Measurements from ENCODE around the gene CXCL12.

DNA sequence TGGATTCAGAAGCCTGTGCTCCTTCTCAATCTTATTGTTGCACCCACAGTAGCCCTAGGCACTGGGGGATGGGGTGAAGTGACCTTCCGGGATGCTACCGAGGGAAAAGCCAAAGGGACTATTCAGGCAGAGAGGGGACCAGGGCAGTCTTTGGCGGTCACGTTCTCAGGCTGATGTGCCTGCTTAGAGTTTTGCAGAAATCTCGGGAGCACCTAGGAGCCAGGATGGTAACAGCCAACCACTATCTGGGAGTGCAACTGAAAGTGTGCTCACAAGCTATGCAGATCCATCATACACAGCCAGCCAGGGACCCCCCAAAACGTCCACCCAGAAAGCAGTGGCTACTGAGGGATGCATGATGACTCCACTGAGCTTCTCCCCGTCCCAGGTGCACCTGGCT lies 52.4 kb downstream of the CXCL12 start:
- TF ChIP-seq, protein P1, sequence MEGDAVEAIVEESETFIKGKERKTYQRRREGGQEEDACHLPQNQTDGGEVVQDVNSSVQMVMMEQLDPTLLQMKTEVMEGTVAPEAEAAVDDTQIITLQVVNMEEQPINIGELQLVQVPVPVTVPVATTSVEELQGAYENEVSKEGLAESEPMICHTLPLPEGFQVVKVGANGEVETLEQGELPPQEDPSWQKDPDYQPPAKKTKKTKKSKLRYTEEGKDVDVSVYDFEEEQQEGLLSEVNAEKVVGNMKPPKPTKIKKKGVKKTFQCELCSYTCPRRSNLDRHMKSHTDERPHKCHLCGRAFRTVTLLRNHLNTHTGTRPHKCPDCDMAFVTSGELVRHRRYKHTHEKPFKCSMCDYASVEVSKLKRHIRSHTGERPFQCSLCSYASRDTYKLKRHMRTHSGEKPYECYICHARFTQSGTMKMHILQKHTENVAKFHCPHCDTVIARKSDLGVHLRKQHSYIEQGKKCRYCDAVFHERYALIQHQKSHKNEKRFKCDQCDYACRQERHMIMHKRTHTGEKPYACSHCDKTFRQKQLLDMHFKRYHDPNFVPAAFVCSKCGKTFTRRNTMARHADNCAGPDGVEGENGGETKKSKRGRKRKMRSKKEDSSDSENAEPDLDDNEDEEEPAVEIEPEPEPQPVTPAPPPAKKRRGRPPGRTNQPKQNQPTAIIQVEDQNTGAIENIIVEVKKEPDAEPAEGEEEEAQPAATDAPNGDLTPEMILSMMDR (IDR thresholded peaks at IDR 0.05) = no peak
- TF ChIP-seq, protein P2, sequence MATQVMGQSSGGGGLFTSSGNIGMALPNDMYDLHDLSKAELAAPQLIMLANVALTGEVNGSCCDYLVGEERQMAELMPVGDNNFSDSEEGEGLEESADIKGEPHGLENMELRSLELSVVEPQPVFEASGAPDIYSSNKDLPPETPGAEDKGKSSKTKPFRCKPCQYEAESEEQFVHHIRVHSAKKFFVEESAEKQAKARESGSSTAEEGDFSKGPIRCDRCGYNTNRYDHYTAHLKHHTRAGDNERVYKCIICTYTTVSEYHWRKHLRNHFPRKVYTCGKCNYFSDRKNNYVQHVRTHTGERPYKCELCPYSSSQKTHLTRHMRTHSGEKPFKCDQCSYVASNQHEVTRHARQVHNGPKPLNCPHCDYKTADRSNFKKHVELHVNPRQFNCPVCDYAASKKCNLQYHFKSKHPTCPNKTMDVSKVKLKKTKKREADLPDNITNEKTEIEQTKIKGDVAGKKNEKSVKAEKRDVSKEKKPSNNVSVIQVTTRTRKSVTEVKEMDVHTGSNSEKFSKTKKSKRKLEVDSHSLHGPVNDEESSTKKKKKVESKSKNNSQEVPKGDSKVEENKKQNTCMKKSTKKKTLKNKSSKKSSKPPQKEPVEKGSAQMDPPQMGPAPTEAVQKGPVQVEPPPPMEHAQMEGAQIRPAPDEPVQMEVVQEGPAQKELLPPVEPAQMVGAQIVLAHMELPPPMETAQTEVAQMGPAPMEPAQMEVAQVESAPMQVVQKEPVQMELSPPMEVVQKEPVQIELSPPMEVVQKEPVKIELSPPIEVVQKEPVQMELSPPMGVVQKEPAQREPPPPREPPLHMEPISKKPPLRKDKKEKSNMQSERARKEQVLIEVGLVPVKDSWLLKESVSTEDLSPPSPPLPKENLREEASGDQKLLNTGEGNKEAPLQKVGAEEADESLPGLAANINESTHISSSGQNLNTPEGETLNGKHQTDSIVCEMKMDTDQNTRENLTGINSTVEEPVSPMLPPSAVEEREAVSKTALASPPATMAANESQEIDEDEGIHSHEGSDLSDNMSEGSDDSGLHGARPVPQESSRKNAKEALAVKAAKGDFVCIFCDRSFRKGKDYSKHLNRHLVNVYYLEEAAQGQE (IDR thresholded peaks at IDR 0.05; ENCODE audit: insufficient read depth in 1 of 2, low read depth in 2 of 2, low read length in 1 of 2) = no peak
- no peak for TF ChIP-seq POLR2AphosphoS5 (IDR thresholded peaks at IDR 0.05; ENCODE audit: low read depth, low read length)
